Limb (tissue), 2 donors: ENCODE measurements around the gene APOC3.
"Not testable (repeated sequence)": the region's sequence is repeated elsewhere in the genome, so short reads cannot be mapped to it uniquely, and the experiment has no call there.

Experiments
- DNase-seq, 2 donors: peaks; one replicate each; pipeline ENCODE4 v3.0.0-alpha.2; 2016; ENCODE audit errors: extremely low spot score in 2 of 2

The APOC3 gene

DNA sequence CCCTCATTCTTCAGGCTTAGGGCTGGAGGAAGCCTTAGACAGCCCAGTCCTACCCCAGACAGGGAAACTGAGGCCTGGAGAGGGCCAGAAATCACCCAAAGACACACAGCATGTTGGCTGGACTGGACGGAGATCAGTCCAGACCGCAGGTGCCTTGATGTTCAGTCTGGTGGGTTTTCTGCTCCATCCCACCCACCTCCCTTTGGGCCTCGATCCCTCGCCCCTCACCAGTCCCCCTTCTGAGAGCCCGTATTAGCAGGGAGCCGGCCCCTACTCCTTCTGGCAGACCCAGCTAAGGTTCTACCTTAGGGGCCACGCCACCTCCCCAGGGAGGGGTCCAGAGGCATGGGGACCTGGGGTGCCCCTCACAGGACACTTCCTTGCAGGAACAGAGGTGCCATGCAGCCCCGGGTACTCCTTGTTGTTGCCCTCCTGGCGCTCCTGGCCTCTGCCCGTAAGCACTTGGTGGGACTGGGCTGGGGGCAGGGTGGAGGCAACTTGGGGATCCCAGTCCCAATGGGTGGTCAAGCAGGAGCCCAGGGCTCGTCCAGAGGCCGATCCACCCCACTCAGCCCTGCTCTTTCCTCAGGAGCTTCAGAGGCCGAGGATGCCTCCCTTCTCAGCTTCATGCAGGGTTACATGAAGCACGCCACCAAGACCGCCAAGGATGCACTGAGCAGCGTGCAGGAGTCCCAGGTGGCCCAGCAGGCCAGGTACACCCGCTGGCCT is 641 bp downstream of the APOC3 start:
- no peak for DNase-seq

DNA sequence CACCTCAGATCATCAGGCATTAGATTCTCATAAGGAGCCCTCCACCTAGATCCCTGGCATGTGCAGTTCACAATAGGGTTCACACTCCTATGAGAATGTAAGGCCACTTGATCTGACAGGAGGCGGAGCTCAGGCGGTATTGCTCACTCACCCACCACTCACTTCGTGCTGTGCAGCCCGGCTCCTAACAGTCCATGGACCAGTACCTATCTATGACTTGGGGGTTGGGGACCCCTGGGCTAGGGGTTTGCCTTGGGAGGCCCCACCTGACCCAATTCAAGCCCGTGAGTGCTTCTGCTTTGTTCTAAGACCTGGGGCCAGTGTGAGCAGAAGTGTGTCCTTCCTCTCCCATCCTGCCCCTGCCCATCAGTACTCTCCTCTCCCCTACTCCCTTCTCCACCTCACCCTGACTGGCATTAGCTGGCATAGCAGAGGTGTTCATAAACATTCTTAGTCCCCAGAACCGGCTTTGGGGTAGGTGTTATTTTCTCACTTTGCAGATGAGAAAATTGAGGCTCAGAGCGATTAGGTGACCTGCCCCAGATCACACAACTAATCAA is 2.2 kb downstream of the APOC3 start:
- no peak for DNase-seq

DNA sequence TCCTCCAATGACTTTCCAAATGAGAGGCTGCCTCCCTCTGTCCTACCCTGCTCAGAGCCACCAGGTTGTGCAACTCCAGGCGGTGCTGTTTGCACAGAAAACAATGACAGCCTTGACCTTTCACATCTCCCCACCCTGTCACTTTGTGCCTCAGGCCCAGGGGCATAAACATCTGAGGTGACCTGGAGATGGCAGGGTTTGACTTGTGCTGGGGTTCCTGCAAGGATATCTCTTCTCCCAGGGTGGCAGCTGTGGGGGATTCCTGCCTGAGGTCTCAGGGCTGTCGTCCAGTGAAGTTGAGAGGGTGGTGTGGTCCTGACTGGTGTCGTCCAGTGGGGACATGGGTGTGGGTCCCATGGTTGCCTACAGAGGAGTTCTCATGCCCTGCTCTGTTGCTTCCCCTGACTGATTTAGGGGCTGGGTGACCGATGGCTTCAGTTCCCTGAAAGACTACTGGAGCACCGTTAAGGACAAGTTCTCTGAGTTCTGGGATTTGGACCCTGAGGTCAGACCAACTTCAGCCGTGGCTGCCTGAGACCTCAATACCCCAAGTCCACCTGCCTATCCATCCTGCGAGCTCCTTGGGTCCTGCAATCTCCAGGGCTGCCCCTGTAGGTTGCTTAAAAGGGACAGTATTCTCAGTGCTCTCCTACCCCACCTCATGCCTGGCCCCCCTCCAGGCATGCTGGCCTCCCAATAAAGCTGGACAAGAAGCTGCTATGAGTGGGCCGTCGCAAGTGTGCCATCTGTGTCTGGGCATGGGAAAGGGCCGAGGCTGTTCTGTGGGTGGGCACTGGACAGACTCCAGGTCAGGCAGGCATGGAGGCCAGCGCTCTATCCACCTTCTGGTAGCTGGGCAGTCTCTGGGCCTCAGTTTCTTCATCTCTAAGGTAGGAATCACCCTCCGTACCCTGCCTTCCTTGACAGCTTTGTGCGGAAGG is 2.9 kb downstream of the APOC3 start:
- no peak for DNase-seq

DNA sequence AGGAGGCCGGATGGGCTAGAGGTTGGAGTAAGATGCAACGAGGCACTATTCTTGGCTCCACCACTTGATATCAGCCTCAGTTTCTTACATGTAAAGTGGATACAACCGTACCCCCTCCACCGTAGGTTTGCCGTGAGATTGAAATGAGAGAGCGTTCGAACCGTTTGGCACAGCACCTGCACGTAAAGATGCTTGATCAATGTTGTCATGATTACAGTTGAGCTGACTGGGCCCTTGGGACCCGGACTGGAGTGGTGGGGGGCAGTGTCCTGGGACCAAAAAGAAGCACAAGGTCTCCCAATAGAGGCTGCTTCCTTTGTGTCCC is 3.7 kb downstream of the APOC3 start:
- no peak for DNase-seq

DNA sequence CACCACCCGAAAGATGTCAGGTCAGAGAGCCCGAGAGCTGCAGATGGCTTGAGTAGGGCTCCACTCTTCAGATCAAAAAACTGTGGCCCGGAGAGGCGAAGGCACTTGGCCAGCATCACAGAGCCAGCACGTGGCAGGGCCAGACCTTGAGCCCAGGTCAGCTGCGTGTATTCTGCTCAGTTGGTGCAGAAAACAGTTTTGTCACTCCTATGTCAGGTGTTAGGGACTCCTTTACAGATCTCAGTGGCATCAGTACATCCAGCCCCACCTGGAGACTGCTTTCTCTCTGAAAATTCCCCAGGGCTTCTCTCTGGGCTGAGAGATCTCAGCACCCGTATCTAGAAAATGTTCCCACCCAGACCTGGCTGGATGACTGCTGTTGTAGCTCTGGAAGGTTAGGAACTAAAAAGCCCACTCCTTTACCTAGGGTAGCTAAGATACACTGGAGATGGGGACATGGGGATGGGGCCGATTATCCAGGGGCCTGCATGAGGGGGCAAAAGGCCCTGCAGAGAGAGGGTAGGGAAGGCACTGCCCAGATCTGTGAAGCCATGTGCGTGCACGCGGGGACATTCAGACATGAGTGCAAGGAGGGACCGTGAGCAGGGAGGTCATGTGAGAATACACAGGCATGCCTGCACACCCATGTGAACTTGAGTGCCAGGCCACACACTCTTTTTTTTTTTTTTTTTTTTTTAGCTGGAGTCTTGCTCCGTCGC is 4.3 kb downstream of the APOC3 start:
- DNase-seq, result no peak

DNA sequence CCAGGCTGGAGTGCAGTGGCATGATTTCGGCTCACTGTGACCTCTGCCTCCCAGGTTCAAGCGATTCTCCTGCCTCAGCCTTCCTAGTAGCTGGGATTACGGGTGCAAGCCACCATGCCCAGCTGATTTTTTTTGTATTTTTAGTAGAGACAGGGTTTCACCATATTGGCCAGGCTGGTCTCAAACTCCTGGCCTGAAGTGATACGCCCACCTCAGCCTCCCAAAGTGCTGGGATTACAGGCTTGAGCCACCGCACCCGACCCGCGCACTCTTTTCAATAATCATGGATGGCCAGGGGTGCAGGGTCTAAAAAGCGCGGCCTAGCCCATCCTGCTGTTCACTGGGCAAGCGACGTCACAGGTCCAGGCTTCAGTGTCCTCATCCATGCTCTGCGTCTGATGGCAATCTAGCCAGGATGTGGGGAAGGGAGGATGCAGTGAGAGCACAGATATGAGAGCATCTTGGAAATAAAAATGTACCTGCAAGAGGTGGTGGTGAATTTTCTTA is 4.9 kb downstream of the APOC3 start:
- not testable (repeated sequence) for DNase-seq

DNA sequence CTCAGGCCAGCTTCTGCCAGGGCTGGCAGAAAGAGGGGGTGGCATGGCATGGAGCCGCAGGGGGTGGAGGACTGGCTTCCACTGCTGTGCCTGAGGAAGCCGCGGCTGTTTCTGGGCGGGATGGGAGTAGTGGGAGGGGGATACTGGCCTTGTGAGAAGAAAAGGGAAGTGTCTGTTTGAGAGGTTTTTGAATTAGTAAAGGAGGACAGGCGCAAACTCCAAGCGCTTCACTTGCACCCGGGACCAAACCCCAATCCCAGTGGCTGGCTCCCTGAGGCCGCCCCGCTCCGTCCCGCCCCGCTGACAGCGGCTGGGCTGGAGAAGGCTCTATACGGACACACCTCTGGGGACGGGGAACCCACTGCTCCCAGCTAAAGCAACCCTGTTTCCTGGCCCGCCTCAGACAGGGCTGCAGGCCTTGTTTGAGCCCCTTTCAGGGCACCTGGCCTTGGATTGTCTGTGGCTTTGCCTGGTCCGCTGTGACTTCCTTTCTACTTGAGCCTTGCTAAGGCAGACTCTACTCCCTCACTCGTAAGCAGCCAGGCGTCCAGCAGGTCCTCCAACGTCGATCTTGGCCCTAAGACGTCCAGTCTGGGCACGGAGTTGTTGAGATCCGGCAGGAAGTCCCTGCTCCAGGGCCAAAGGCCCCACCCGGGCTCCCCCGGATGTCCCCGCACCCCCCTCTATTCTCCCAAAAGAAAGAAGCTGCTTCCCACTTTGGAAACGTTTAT is 5.5 kb downstream of the APOC3 start:
- DNase-seq, result no peak

DNA sequence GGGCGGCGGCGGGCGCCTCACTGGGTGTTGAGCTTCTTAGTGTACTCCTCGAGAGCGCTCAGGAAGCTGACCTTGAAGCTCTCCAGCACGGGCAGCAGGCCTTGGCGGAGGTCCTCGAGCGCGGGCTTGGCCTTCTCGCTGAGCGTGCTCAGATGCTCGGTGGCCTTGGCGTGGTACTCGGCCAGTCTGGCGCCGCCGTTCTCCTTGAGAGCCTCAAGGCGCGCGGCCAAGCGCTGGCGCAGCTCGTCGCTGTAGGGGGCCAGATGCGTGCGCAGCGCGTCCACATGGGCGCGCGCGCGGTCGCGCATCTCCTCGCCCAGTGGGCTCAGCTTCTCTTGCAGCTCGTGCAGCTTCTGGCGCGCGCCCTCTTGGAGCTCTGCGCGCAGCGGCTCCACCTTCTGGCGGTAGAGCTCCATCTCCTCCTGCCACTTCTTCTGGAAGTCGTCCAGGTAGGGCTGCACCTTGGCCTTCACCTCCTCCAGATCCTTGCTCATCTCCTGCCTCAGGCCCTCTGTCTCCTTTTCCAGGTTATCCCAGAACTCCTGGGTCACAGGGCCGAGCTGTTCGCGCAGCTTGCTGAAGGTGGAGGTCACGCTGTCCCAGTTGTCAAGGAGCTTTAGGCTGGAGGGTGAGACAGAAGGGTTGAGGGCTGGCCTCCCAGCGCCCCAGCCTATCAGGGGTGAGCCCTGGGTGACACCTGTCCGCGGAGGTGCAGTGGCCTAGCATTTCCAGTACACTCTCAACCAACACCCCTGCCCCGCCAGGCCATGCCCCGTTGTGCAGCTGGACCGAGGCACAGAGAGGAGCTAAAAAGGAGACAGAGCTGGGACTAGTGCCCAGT is 6.3 kb downstream of the APOC3 start:
- DNase-seq, result peak; percentile 92 to 93

DNA sequence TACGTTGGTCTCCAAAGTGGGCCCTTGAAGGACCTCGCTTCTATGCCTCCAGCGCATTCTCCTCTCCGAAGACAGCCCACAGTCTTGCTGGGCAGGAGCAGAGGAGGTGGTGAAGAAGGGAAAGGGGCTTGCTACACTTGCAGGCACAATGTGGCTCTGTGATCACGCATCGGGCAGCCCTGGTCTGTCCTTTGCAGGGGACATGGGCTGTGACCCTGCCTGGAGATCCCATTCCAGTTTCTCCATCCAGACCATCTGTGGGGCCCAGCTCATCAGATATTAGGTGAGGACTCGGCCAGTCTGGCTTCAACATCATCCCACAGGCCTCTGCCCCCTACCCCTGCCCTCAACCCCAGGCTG is 6.9 kb downstream of the APOC3 start:
- DNase-seq, result no peak

DNA sequence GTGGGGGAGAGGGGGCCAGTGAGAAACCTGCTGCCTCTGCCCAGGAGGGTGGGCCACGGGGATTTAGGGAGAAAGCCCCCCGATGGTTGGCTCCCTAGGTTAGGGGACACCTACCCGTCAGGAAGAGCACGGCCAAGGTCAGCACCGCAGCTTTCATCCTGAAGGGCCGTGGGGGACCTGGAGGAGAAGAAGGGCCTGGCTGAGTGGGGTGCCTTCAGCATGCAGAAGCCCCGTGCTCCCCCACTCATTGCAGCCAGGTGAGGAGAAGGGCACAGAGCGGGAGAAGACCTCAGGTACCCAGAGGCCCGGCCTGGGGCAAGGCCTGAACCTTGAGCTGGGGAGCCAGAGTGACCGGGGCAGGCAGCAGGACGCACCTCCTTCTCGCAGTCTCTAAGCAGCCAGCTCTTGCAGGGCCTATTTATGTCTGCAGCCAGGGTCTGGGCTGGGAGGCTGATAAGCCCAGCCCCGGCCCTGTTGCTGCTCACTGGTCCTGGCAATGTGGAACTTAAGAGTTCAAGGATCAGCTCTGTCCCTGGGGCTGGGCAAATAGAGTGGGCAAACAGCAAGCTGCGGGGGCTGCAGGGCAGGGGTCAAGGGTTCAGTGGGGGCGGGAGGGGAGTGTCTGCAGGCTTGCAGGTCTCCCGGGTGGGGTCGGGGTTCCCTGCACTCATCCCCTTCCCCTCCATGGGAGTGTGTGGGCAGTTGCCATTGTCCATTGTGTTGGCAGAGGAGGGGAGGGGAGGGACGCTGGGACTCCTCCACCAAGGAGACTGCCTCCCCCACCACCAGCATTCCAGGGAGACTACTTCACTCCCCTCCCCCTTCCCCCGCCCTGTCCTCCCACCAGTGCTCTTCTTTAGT is 7.8 kb downstream of the APOC3 start, which contains the start of gene APOA1:
Gene APOA1 (minus strand): TSS at position 392 of the 861 bp plus-strand sequence. CDS start 235 bp downstream, at position 157.
- DNase-seq, result no peak

DNA sequence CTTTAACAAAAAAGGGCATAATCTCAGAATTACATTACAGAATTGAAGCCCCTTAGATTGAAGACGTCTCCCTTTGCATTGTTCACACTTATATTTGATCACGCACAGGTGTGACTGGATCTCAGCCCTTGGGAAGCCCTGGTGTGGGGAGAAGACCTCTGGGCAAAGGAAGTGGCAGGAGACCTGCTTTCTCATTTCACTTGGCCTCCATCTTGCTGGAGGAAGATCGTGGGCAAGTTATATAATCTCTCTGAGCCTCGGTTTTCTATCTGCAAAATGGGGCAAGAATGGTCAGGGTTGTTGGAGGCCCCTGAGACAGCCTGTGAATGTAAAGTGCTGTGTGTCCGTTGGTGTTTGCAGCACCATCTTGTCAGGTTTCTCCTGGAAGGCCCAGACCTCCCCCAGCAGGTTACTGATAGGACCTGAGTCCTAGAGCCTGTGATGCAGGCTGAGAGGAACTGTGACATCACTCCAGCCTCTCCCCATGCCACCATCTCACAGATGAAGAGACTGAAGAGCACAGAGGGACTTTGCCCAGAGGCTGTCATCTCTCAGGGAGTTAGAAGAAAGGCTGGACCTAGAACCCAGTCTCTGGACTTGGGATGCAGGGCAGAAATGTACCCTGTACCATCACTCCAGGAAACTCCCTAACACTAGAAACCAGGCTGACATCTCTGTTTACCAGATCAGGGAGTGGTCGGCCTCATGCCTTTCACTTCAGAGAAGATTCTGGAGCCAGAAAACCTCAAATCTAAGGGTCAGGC is 8.8 kb downstream of the APOC3 start:
- DNase-seq, result no peak

DNA sequence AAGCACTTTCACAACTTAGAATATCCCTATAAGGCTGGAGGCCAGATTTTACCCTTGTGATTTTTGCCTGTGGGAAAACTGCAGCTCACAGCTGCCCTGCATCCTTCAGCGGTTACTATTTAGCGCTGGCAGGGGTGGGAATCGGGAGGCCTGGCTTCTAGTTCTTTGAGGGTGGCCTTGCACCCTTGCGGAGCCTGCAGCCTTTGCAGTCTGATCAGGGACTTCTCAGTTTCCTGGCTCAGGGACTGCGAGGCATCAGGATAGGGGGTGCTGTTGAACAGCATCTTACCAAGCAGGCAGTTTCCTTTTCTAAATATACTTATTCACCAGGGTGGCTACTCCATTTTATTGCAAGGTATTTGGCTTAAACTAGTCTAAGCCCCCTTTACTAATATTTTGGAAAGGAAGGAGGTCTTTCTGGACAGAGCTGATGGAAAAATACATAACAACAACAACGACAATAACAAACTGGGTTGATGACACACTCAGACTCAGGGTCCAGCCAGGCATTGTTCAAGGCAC is 10.6 kb downstream of the APOC3 start:
- DNase-seq, result no peak

DNA sequence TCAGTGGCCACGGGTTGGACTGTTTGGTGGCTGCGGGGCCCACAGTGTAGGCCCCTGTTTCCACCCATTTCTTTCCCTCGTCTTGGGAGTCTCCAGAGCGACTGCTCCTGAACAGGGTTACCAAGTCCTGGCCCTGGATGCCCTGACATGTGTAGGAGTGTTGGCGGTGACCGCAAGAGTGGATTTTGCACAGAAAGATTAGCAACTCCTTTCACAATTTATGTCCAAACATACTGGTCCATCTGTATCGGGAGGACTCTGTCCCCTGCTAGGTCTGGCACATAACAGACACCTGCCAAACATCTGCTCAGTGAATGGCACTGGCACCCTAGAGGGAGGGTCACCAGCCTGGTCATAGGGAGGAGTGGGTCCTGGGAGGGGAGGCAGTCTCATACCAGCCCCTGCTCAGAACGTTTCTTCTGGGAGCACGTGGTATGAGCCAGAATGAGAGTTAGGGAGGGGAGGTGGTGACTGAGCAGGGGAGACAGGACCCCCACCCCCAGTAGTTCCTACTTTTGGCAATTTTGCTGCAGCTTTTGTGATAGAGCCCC is 11.1 kb downstream of the APOC3 start:
- DNase-seq, result no peak

DNA sequence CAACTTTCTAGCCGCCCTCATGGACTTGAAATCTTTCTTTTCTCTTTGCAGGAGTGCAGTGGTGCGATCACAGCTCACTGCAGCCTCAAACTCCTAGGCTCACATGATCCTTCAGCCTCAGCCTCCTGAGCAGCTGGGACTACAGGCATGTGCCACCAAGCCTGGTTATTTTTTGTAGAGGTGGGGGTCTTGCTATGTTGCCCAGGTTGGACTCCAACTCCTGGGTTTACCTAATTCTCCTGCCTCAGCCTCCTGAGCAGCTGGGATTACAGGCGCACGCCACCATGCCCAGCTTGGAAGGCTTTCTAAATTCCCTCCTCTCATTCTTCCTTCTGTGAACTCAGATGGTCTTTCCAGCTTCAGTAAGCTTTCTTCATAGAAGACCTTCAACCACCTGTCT is 12.4 kb downstream of the APOC3 start:
- no peak for DNase-seq

DNA sequence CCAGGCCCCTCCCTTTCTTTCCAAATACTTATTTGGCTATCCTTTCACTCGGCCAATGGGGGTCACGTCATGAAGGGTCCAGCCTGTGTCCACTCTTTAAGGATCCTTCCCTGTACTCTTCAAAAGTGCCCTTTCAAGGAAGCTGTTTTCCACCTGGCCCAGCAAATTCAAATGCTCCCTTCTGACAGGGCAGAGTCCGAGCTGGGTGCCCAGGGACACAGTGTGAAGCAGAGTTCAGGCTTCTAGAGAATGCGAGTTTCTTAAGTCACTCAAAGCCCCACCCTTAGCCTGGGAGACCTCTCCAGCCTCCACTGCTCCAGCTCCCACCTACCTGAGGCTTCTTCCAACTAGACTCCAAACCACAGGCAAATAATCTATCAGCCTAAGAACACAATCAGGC is 13.2 kb downstream of the APOC3 start:
- no peak for DNase-seq

DNA sequence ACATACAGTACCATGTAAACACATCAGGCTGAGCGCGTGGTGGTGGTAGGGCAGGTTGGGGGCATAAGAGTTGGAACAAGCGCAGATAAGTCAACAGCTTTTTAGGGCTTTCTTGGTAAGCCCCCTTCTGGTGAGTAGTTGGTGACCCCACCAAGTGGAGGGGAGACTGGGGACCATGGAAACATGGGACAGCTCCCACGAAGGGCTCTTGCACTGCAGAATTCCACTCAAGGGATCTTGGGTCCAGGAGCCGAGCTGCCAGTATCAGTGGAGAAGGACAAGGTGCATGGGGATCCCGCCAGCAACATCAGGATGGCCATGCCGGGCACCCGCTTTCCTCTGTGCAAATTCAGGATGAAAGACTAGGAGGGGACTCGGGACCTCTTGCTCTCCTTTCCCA is 14.0 kb downstream of the APOC3 start:
- peak in 1 of 2 donors; percentile 6 for DNase-seq

DNA sequence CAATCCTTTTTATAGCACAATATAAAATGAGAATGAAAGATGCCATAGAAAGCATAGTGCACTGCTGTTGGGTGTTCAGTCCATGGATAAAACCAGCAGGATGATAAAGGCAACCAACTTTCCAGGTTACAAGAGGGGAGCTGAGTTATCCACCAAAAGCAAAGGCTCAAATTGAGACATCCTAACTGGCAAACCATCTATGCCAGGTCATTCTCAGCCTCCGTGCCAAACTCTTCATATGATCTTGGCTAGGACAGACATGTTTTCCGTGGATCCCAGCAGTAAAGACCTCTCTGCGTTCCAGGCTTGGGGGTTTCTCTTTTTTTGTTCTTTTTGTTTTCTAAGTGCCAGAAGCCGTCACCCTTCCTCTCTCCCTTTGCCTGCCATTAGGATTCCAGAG is 15.0 kb downstream of the APOC3 start:
- DNase-seq, result no peak

DNA sequence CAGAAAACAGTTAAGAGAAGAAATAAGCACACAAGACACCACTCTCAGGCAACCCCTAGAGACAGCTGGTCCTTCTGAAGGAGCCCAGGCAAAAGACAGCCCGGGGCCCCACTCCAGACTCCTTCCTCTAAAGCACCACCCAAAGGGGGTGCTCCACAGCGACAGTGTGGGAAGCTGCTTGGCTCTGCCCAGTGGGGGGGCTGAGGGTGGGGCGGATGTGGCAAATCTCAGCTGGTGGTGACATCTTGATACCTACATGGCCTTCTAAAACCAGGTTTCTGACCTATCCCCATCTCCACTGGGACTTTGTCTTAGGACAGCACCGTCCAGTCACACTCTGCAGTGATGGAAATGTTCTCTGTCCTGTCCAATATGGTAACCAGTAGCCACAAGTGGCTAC is 17.9 kb downstream of the APOC3 start:
- no peak for DNase-seq
